ENCODE data around the gene CENPA.
"Not testable (repeated sequence)": the region's sequence is repeated elsewhere in the genome, so short reads cannot be mapped to it uniquely, and the experiment has no call there.

Gene CENPA

DNA sequence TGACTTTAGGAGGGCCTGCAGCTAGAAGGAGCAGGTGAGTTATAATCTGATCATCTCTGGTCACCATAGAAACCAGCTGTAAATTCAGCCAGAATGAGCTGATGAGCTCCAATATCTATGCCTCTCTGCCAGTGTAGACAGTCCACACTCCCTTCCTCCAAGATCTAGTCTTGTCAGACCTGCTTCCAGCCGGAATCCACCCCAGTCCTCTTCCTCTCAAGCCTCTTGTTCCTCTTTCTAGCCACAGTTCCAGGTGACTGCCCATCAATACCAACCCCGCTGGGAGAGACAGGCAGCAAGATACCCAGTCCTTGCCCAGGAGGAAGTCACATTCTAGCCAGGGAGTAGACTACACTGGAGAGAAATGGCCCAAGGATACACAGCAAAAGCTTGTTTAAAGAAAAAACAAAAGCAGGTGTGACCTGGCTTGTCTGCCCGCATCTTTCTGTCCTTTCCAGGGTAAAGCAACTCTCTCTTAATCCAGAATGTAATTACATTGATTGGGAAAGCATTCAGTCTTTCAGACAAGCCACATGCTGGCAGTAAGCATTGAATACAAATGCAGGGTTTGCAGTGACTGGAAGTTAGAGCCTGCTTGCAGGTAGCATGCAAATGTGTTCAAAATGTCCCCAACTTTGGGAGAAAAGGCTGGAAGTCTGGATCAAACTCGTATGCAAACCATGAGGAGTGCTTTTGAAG lies 30.7 kb upstream of the CENPA start:
- no peak overlapping the region for H3K27ac ChIP-seq
- no peak for TF ChIP-seq ZFX (IDR thresholded peaks at IDR 0.05; ENCODE audit: borderline replicate concordance)
- TF ChIP-seq, protein P1, sequence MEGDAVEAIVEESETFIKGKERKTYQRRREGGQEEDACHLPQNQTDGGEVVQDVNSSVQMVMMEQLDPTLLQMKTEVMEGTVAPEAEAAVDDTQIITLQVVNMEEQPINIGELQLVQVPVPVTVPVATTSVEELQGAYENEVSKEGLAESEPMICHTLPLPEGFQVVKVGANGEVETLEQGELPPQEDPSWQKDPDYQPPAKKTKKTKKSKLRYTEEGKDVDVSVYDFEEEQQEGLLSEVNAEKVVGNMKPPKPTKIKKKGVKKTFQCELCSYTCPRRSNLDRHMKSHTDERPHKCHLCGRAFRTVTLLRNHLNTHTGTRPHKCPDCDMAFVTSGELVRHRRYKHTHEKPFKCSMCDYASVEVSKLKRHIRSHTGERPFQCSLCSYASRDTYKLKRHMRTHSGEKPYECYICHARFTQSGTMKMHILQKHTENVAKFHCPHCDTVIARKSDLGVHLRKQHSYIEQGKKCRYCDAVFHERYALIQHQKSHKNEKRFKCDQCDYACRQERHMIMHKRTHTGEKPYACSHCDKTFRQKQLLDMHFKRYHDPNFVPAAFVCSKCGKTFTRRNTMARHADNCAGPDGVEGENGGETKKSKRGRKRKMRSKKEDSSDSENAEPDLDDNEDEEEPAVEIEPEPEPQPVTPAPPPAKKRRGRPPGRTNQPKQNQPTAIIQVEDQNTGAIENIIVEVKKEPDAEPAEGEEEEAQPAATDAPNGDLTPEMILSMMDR (IDR thresholded peaks at IDR 0.05): no peak

DNA sequence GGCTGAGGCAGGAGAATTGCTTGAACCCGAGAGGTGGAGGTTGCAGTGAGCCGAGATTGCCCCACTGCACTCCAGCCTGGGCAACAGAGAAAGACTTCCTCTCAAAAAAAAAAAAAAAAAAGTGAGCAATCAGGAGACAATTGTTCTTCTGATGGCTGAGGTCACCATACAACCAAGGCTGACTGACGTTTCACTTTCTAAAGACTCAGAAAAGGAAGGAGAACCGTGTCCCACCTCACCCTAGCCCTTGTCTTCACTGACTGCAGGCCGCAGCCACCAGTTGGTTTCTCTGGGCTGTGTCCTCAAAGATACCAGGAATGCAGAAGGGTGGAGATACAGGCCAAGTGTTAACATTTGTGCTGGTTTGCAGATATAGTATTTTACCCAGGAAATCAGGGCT lies 29.5 kb upstream of the CENPA start:
- TF ChIP-seq, protein P1 (IDR thresholded peaks at IDR 0.05): no peak
- no peak for TF ChIP-seq ZFX (IDR thresholded peaks at IDR 0.05; ENCODE audit: borderline replicate concordance)
- no peak overlapping the region for H3K27ac ChIP-seq

- peak overlapping the region; percentile 20; the same call in 1 of the 2 replicates for H3K27ac ChIP-seq
- no peak for TF ChIP-seq ZFX (IDR thresholded peaks at IDR 0.05; ENCODE audit: borderline replicate concordance)
- TF ChIP-seq, protein P1 (IDR thresholded peaks at IDR 0.05): no peak
Observed at GRCh38 chr2:26757873-26758789, 27.7 kb upstream of the CENPA start.

DNA sequence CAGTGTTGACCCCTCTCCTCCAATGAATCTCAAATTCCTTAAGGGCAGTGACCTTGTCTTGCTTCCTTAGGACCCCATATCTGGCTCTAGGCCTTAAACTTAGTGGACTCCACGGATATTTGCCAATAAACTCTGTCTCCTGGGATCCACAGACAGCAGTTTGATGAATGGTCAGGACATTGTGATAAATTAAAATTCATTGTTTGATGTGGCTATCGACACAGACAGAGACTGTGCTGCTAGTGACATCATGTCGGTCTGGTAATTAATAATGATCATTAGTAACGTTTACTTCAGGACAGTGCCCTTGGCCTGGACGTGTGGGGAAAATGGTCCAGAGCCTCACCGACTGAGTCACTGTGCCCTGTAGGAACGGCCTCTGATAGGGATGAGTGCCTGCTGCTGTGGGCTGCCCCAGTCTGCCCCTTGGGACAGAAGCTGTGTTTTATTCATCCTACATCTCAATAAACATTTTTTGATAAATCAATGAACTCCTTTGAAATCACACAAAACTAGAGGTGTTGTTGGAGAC lies 27.0 kb upstream of the CENPA start:
- H3K27ac ChIP-seq: no peak overlapping the region
- TF ChIP-seq, protein P1 (IDR thresholded peaks at IDR 0.05): no peak
- no peak for TF ChIP-seq ZFX (IDR thresholded peaks at IDR 0.05; ENCODE audit: borderline replicate concordance)

DNA sequence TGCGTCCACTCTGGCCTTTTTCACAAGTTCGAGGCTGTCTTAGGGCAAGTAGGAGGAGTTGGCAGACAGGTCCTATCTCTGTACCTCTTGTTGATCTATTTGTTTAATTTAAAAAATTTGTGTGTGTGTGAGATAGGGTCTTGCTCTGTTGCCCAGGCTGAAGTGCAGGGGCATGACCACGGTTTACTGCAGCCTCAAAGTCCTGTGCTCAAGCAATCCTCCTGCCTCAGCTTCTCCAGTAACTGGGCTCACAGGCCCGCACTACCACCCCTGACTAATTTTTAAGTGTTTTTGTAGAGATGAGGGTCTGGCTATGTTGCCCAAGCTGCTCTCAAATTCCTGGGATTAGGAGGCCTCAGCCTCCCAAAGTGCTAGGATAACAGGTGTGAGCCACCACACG lies 26.0 kb upstream of the CENPA start:
- TF ChIP-seq ZFX (IDR thresholded peaks at IDR 0.05; ENCODE audit: borderline replicate concordance): no peak
- TF ChIP-seq, protein P1 (IDR thresholded peaks at IDR 0.05): no peak
- H3K27ac ChIP-seq: no peak overlapping the region

DNA sequence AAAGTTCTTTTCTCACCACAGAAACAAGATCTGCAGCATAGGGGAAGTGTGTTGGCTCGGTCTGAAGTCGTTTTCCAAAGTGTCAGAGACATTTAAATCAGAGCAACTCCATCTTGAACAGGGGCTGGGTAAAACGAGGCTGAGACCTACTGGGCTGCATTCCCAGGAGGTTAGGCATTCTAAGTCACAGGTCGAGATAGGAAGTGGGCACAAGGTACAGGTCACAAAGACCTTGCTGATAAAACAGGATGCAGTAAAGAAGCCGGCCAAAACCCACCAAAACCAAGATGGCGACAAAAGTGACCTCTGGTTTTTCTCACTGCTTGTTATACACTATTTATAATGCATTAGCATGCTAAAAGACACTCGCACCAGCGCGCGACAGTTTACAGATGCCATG lies 24.9 kb upstream of the CENPA start:
- H3K27ac ChIP-seq: not testable (repeated sequence)

GRCh38 chr2:26763019-26763418 lies 22.8 kb upstream of the CENPA start:
- H3K27ac ChIP-seq: no peak overlapping the region
- TF ChIP-seq, protein P1 (IDR thresholded peaks at IDR 0.05): no peak
- TF ChIP-seq ZFX (IDR thresholded peaks at IDR 0.05; ENCODE audit: borderline replicate concordance): no peak

Measured in 22Rv1 (cell line).